Fibroblast of mammary gland (primary cell): ENCODE measurements around the gene MOCS1.

Experiments
- DNase-seq: peaks from one replicate; pipeline ENCODE4 v3.0.0-alpha.2; 2010; ENCODE audit warnings: low read depth
- H3K4me3 ChIP-seq: 2 replicates; pipeline ENCODE4 v1.5.1; 2011; ENCODE audit warnings: low read depth, mild to moderate bottlenecking, low read length, moderate library complexity; ENCODE audit not compliant: control insufficient read depth
- TF ChIP-seq, protein P1 (sequence below): conservative IDR thresholded peaks from 2 replicates; pipeline ENCODE4 v1.5.1; 2011; ENCODE audit warnings: low read depth, low read length, inconsistent platforms; ENCODE audit not compliant: control insufficient read depth, insufficient read depth

Gene MOCS1

GRCh38 chr6:39886871-39887270 is 47.4 kb downstream of the MOCS1 start:
- TF ChIP-seq, protein P1, sequence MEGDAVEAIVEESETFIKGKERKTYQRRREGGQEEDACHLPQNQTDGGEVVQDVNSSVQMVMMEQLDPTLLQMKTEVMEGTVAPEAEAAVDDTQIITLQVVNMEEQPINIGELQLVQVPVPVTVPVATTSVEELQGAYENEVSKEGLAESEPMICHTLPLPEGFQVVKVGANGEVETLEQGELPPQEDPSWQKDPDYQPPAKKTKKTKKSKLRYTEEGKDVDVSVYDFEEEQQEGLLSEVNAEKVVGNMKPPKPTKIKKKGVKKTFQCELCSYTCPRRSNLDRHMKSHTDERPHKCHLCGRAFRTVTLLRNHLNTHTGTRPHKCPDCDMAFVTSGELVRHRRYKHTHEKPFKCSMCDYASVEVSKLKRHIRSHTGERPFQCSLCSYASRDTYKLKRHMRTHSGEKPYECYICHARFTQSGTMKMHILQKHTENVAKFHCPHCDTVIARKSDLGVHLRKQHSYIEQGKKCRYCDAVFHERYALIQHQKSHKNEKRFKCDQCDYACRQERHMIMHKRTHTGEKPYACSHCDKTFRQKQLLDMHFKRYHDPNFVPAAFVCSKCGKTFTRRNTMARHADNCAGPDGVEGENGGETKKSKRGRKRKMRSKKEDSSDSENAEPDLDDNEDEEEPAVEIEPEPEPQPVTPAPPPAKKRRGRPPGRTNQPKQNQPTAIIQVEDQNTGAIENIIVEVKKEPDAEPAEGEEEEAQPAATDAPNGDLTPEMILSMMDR: no peak
- no peak for DNase-seq
- H3K4me3 ChIP-seq: no peak overlapping the region

DNA sequence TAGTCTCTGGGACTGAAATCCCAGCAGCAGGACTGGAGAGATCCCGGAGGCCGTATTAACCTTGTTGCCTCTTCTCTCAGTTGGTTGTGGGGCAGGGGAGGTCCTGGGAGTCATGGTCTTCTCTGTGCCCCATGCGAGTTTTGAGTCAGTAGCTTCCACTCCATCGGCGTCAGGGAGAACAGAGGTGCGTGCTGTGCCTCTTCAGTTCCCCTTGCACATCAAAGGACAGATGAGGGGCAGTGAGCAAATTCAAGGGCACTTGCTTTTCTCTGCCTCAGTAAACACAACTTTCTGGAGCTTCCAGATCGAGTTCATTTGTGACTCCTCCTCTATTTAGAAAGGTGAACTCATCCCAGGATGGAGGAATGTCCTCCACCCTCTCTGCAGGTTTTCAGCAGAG is 48.6 kb downstream of the MOCS1 start:
- no peak overlapping the region for H3K4me3 ChIP-seq
- no peak for DNase-seq
- TF ChIP-seq, protein P1: no peak

DNA sequence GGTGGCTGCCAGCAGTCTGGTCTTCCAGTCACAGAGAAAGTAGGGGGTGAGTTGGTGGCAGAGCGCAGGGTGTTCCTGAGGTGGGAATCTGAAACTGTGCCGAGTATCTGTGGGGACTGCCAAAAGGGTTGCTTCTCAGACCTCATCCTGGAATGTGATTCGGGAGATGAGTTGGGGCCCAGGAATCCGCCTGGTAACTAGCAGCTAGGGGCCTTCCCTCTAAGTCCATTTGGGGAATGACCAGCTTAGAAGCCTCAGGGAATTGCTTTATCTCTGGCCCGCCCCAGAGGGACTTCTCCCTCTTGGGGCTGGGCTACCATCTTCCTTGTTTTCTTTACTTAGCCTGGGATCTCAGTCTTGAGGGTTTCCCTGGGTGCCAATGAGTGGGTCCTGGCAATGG is 49.6 kb downstream of the MOCS1 start:
- peak; percentile 50 for DNase-seq
- no peak overlapping the region for H3K4me3 ChIP-seq
- TF ChIP-seq, protein P1: no peak

GRCh38 chr6:39882531-39882899 is 51.7 kb downstream of the MOCS1 start:
- no peak overlapping the region for H3K4me3 ChIP-seq
- TF ChIP-seq, protein P1: no peak
- DNase-seq: peak; percentile 91

- DNase-seq: peak; percentile 92
- TF ChIP-seq, protein P1: no peak
- H3K4me3 ChIP-seq: no peak overlapping the region
Measured at GRCh38 chr6:39881851-39882530, 52.3 kb downstream of the MOCS1 start.

GRCh38 chr6:39880594-39880993 is 53.7 kb downstream of the MOCS1 start:
- DNase-seq: no peak
- TF ChIP-seq, protein P1: no peak
- H3K4me3 ChIP-seq: no peak overlapping the region

DNA sequence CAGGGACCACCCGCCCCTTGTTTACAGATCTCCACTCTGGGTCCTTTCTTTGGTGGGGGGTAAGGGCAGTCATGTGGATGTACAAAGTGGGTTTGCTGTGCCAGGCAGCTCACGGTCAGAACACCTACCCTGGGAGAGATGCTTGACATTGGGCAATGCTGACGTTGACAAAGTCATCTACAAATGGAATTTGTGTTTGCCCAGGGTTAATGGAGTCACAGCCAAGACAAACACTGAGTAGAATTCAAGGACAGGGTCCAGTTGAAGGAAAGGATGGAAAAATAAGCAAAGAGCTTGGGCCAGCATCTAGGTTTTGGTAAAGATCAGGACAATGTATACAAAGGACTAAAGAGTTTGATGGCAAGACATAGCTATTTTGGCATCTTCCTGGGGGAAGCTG is 54.7 kb downstream of the MOCS1 start:
- DNase-seq: no peak
- no peak overlapping the region for H3K4me3 ChIP-seq
- TF ChIP-seq, protein P1: no peak
